PC-3 (cell line): ENCODE results near the gene XRCC2. TPM values are rescaled to one million over a fixed set of nuclear protein-coding genes. Genes with fewer than 3 reads are reported as not detected.
A peak's percentile ranks its signal among the peaks of the same experiment; 100 is the strongest.

Source experiments
- ATAC-seq: fragments of 200-7000 bp; cut with Tn5 transposase; 2 replicates; pipeline ENCODE4 v1.9.1; 2020; ENCODE audit warnings: mild to moderate bottlenecking, moderate library complexity
- BruUV-seq: library from RNA; stranded (reverse); fragments of 400-500 nt; replicated peaks from 2 replicates; lab custom pipeline; 2021; lab: Mats Ljungman, UMichigan
- CTCF ChIA-PET: fragments of 300-600 bp; sonication (Branson Sonifier 250); formaldehyde crosslinking; loops from one replicate; lab custom pipeline; 2022; ENCODE audit warnings: antibody characterized with exemption; lab: Charles Lee
- POLR2A ChIA-PET: fragments of 300-600 bp; sonication (Branson Sonifier 250); formaldehyde crosslinking; loops from one replicate; lab custom pipeline; 2022; ENCODE audit warnings: antibody characterized with exemption; ENCODE audit not compliant: unreplicated experiment; lab: Charles Lee
- DNase-seq: peaks from one replicate; pipeline ENCODE4 v3.0.0-alpha.2; 2015
- H2AFZ ChIP-seq: fragments of 300-600 bp; sonication (generic); 2 replicates; pipeline ENCODE4 v1.6.0; 2016; ENCODE audit warnings: antibody characterized with exemption, low read length
- H3F3A ChIP-seq: fragments of 300-600 bp; sonication (generic); one replicate; pipeline ENCODE4 v1.6.0; 2017; ENCODE audit warnings: antibody characterized with exemption, low read length, control low read depth, mild to moderate bottlenecking; ENCODE audit not compliant: unreplicated experiment
- H3K27ac ChIP-seq: fragments of 300-600 bp; sonication (generic); 2 replicates; pipeline ENCODE4 v1.5.1; 2016; ENCODE audit warnings: mild to moderate bottlenecking, low read length
- H3K27me3 ChIP-seq: fragments of 300-600 bp; sonication (generic); 2 replicates; pipeline ENCODE4 v1.6.1; 2016; ENCODE audit warnings: low read length, mixed read lengths
- H3K36me3 ChIP-seq: fragments of 300-600 bp; sonication (generic); 2 replicates; pipeline ENCODE4 v1.6.1; 2016; ENCODE audit warnings: low read depth, mixed run types, low read length, mixed read lengths
- H3K4me1 ChIP-seq: fragments of 300-600 bp; sonication (generic); 2 replicates; pipeline ENCODE4 v1.5.1; 2016; ENCODE audit warnings: low read length; ENCODE audit not compliant: insufficient read depth
- H3K4me2 ChIP-seq: fragments of 300-600 bp; sonication (generic); 2 replicates; pipeline ENCODE4 v1.6.0; 2016; ENCODE audit warnings: low read length
- H3K4me3 ChIP-seq: fragments of 300-600 bp; sonication (generic); 2 replicates; pipeline ENCODE4 v1.5.1; 2016; ENCODE audit warnings: mild to moderate bottlenecking, low read length, mixed read lengths
- H3K79me2 ChIP-seq: fragments of 300-600 bp; sonication (generic); 2 replicates; pipeline ENCODE4 v1.6.1; 2017; ENCODE audit warnings: low read length, mixed read lengths
- H3K9ac ChIP-seq: fragments of 300-600 bp; sonication (generic); 2 replicates; pipeline ENCODE4 v1.6.0; 2016; ENCODE audit warnings: mild to moderate bottlenecking, low read length
- H3K9me2 ChIP-seq: fragments of 300-600 bp; sonication (generic); replicated peaks from 2 replicates; pipeline ENCODE4 v1.6.1; 2016; ENCODE audit warnings: mixed run types, low read length, mixed read lengths
- H3K9me3 ChIP-seq: fragments of 300-600 bp; sonication (generic); 2 replicates; pipeline ENCODE4 v1.6.1; 2016; ENCODE audit warnings: low read length, mixed read lengths
- H4K20me1 ChIP-seq: fragments of 300-600 bp; sonication (generic); 2 replicates; pipeline ENCODE4 v1.6.1; 2016; ENCODE audit warnings: low read length, mixed read lengths
- CTCF ChIP-seq: fragments of 300-600 bp; sonication (generic); conservative IDR thresholded peaks from 2 replicates; pipeline ENCODE4 v1.5.1; 2017; ENCODE audit warnings: antibody characterized with exemption, low read depth, mild to moderate bottlenecking, low read length
- EZH2 ChIP-seq: fragments of 300-600 bp; sonication (generic); IDR thresholded peaks from one replicate; pipeline ENCODE4 v1.6.1; 2017; ENCODE audit warnings: antibody characterized with exemption, mild to moderate bottlenecking, low read length; ENCODE audit not compliant: unreplicated experiment
- EZH2phosphoT487 ChIP-seq: fragments of 300-600 bp; sonication (generic); IDR thresholded peaks from 2 replicates; pipeline ENCODE4 v1.6.1; 2018; ENCODE audit warnings: mild to moderate bottlenecking, antibody characterized with exemption, low read length, borderline replicate concordance
- intact Hi-C: fragments of 100-400 bp; cut with micrococcal nuclease; formaldehyde crosslinking; loops from 2 replicates; pipeline ENCODE4 v1.9.0; 2023
- total RNA-seq: library from RNA; depleted of rRNA; stranded (reverse); fragments of >200 nt; gene quantifications from 2 replicates; pipeline ENCODE4 v1.2.3, GENCODE V29; 2014

Gene XRCC2
- total RNA-seq, 1 experiment from 2014 or later: 18.7 TPM

- ATAC-seq (peak; percentile 43), DNase-seq (peak; percentile 23)
- Histone ChIP-seq H2AFZ (peak overlapping the region; percentile 73), H3F3A (no peaks in the 10 kb centered on the region), H3K79me2 (peaks cover 57% of the 10 kb centered on the region), H3K4me2 (peak overlapping the region; percentile 98), H3K4me1 (peaks cover 7% of the 10 kb centered on the region), H3K4me3 (peak overlapping the region; percentile 92), H3K9me3 (no peaks in the 10 kb centered on the region), H3K36me3 (peaks cover 5% of the 10 kb centered on the region; the same call in 1 of the 2 replicates), H4K20me1 (no peaks in the 10 kb centered on the region), H3K27ac (peak overlapping the region; percentile 59), H3K9ac (peak overlapping the region; percentile 100), H3K9me2 (no peaks in the 10 kb centered on the region), H3K27me3 (no peaks in the 10 kb centered on the region)
- BruUV-seq: TSS peak; percentile 58
- no peak for TF ChIP-seq EZH2phosphoT487
- no peak for TF ChIP-seq CTCF
- no peak for TF ChIP-seq EZH2
- CTCF ChIA-PET: no interaction called here
- POLR2A ChIA-PET: no interaction called here
- intact Hi-C loops: loop anchor here (5.0 to 10.0 kb wide), 2 partner anchors 87 to 210 kb away; no protein-coding TSS in a partner anchor
These were observed 832 bp downstream of the XRCC2 start for GRCh38 chr7:152674860-152675758.

GRCh38 chr7:152673897-152674296 is 2.0 kb downstream of the XRCC2 start:
- Histone ChIP-seq H3K9me3 (no peaks in the 10 kb centered on the region), H2AFZ (no peak overlapping the region), H3F3A (no peaks in the 10 kb centered on the region), H3K27ac (no peak overlapping the region), H3K9ac (no peak overlapping the region), H3K4me1 (peaks cover 7% of the 10 kb centered on the region), H4K20me1 (0 out of 2 replicates have a peak, but pooled peaks cover under 1% of the 10 kb centered on the region), H3K4me2 (peak overlapping the region; percentile 45), H3K4me3 (peak overlapping the region; percentile 6; the same call in 1 of the 2 replicates), H3K27me3 (no peaks in the 10 kb centered on the region), H3K79me2 (peaks cover 69% of the 10 kb centered on the region), H3K9me2 (no peaks in the 10 kb centered on the region), H3K36me3 (peaks cover 13% of the 10 kb centered on the region; the same call in 1 of the 2 replicates)
- POLR2A ChIA-PET: no interaction called here
- peak; percentile 53 for DNase-seq
- TF ChIP-seq CTCF: no peak
- TF ChIP-seq EZH2: no peak
- no peak for TF ChIP-seq EZH2phosphoT487
- intact Hi-C loops: loop anchor here (10.0 kb wide), 1 partner anchor 209 kb away; no protein-coding TSS in a partner anchor
- BruUV-seq: no TSS peak
- CTCF ChIA-PET: no interaction called here
- ATAC-seq: no peak
